Ovary (tissue), 3 donors: ENCODE data around the gene RAB8A.

ENCODE experiments used
- CTCF ChIP-seq, 3 donors: fragments of 450-650 bp in 2 of 3; fragments of 200-600 bp in 1 of 3; IDR thresholded peaks; one replicate each; pipeline versions ENCODE4 v1.5.1 to v1.8.0; 2016 to 2022; ENCODE audit warnings: antibody characterized with exemption in 3 of 3, mild to moderate bottlenecking in 1 of 3
- POLR2A ChIP-seq: fragments of 450-650 bp; IDR thresholded peaks from one replicate; pipeline ENCODE4 v1.6.1; 2017; ENCODE audit warnings: antibody characterized with exemption, mild to moderate bottlenecking, moderate library complexity
- donor health status: DM: no; HTN: no; CAD: no.

GRCh38 chr19:16067205-16067938 lies 44.3 kb upstream of the RAB8A start:
- TF ChIP-seq CTCF (IDR thresholded peaks at IDR 0.05): no peak
- peak; percentile 22 for TF ChIP-seq POLR2A
